Measurements from ENCODE around the gene R3HCC1L. TPM values are rescaled to one million over a fixed set of nuclear protein-coding genes. Genes with fewer than 3 reads are reported as not detected.
"Not testable (repeated sequence)": the region's sequence is repeated elsewhere in the genome, so short reads cannot be mapped to it uniquely, and the experiment has no call there.

Gene R3HCC1L
- total RNA-seq, 1 donor from 2014 or later: 18.7 TPM

- DNase-seq (ENCODE audit: low spot score, unreplicated experiment): no peak
- H3K9me3 Mint-ChIP-seq (ENCODE audit: low read depth): peaks cover 56% of the 10 kb centered on the region
- H3K27me3 Mint-ChIP-seq: no peaks in the 10 kb centered on the region
- no peak overlapping the region for H3K4me3 Mint-ChIP-seq (ENCODE audit: low read depth)
- H3K36me3 Mint-ChIP-seq (ENCODE audit: insufficient read depth): peaks cover 46% of the 10 kb centered on the region
- TF ChIP-seq CTCF (IDR thresholded peaks at IDR 0.05; ENCODE audit: unreplicated experiment): no peak
- H3K27ac Mint-ChIP-seq: no peak overlapping the region
- H3K4me1 Mint-ChIP-seq (ENCODE audit: low read depth): peaks cover 5% of the 10 kb centered on the region
Observed at GRCh38 chr10:98150544-98150943, 16.1 kb downstream of the R3HCC1L start.

GRCh38 chr10:98152778-98153177, 18.3 kb downstream of the R3HCC1L start:
- peaks cover 38% of the 10 kb centered on the region for H3K36me3 Mint-ChIP-seq (ENCODE audit: insufficient read depth)
- H3K27ac Mint-ChIP-seq: peak overlapping the region; percentile 32
- H3K4me3 Mint-ChIP-seq (ENCODE audit: low read depth); H3K27me3 Mint-ChIP-seq; H3K4me1 Mint-ChIP-seq (ENCODE audit: low read depth); DNase-seq (ENCODE audit: low spot score, unreplicated experiment): not testable (repeated sequence)
- peaks cover 40% of the 10 kb centered on the region for H3K9me3 Mint-ChIP-seq (ENCODE audit: low read depth)

GRCh38 chr10:98153213-98153958, 18.9 kb downstream of the R3HCC1L start:
- not testable (repeated sequence) for DNase-seq (ENCODE audit: low spot score, unreplicated experiment); H3K27me3 Mint-ChIP-seq; H3K4me1 Mint-ChIP-seq (ENCODE audit: low read depth); H3K4me3 Mint-ChIP-seq (ENCODE audit: low read depth)
- Mint-ChIP-seq H3K9me3 (ENCODE audit: low read depth) (peaks cover 34% of the 10 kb centered on the region), H3K36me3 (ENCODE audit: insufficient read depth) (peaks cover 38% of the 10 kb centered on the region), H3K27ac (peak overlapping the region; percentile 32)

- no peak for DNase-seq (ENCODE audit: low spot score, unreplicated experiment)
- peaks cover 27% of the 10 kb centered on the region for H3K9me3 Mint-ChIP-seq (ENCODE audit: low read depth)
- TF ChIP-seq CTCF (IDR thresholded peaks at IDR 0.05; ENCODE audit: unreplicated experiment): no peak
- peaks cover 5% of the 10 kb centered on the region for H3K4me1 Mint-ChIP-seq (ENCODE audit: low read depth)
- no peak overlapping the region for H3K4me3 Mint-ChIP-seq (ENCODE audit: low read depth)
- H3K36me3 Mint-ChIP-seq (ENCODE audit: insufficient read depth): peaks cover 33% of the 10 kb centered on the region
- no peak overlapping the region for H3K27ac Mint-ChIP-seq
- no peaks in the 10 kb centered on the region for H3K27me3 Mint-ChIP-seq
Observed at GRCh38 chr10:98154076-98154475, 19.6 kb downstream of the R3HCC1L start.

- peaks cover 2% of the 10 kb centered on the region for H3K4me1 Mint-ChIP-seq (ENCODE audit: low read depth)
- no peak overlapping the region for H3K27ac Mint-ChIP-seq
- no peaks in the 10 kb centered on the region for H3K27me3 Mint-ChIP-seq
- H3K9me3 Mint-ChIP-seq (ENCODE audit: low read depth): no peaks in the 10 kb centered on the region
- no peak for TF ChIP-seq CTCF (IDR thresholded peaks at IDR 0.05; ENCODE audit: unreplicated experiment)
- peaks cover 6% of the 10 kb centered on the region for H3K36me3 Mint-ChIP-seq (ENCODE audit: insufficient read depth)
- no peak overlapping the region for H3K4me3 Mint-ChIP-seq (ENCODE audit: low read depth)
- no peak for DNase-seq (ENCODE audit: low spot score, unreplicated experiment)
Observed at GRCh38 chr10:98158576-98158975, 24.1 kb downstream of the R3HCC1L start.

GRCh38 chr10:98163941-98164340, 29.5 kb downstream of the R3HCC1L start:
- no peak for TF ChIP-seq CTCF (IDR thresholded peaks at IDR 0.05; ENCODE audit: unreplicated experiment)
- Mint-ChIP-seq H3K4me1 (ENCODE audit: low read depth) (no peaks in the 10 kb centered on the region), H3K36me3 (ENCODE audit: insufficient read depth) (peaks cover 8% of the 10 kb centered on the region), H3K9me3 (ENCODE audit: low read depth) (no peaks in the 10 kb centered on the region), H3K27ac (no peak overlapping the region), H3K4me3 (ENCODE audit: low read depth) (no peak overlapping the region), H3K27me3 (no peaks in the 10 kb centered on the region)
- DNase-seq (ENCODE audit: low spot score, unreplicated experiment): no peak
